ENCODE data around the gene PCP4L1. TPM values are rescaled to one million over a fixed set of nuclear protein-coding genes. Genes with fewer than 3 reads are reported as not detected.
A peak's percentile ranks its signal among the peaks of the same experiment; 100 is the strongest.

Gene PCP4L1
- total and polyA plus RNA-seq, 10 donors = 0.19 to 0.26 (median 0.20) TPM; not detected in 6

- DNase-seq = peak; percentile 94
- H3K4me3 ChIP-seq = peak within 1 kb of the TSS; percentile 42 to 93 (median 68)
- H3K36me3 ChIP-seq = peaks cover 0 to 28% (median 18%) of the 10 kb centered on the region in 6 donors
- peak within 1 kb of the TSS; percentile 50 to 85 (median 71) for H3K27ac ChIP-seq
- no peaks in the 10 kb centered on the region for H3K9me3 ChIP-seq
- WGBS, 5 donors = 5 to 6% (median 5%) methylated on average over 16 of the region's 16 CpGs
- TF ChIP-seq POLR2A (IDR thresholded peaks at IDR 0.05) (no peak), CTCF (IDR thresholded peaks at IDR 0.05 in 8 of 11, conservative IDR thresholded peaks at IDR 0.05 in 3 of 11) (peak; percentile 22 to 75 (median 64)), POLR2AphosphoS5 (IDR thresholded peaks at IDR 0.05) (peak in 2 of 3 donors; percentile 69 to 71)
- H3K4me1 ChIP-seq = peaks cover 22 to 42% (median 30%) of the 10 kb centered on the region in 6 donors
- intact Hi-C loops (cut with DNase I; ENCODE audit: low total_unique reads) = loop anchor here (5.0 kb wide), 2 partner anchors 72 to 147 kb away; no protein-coding TSS in a partner anchor
- peaks cover 0 to 20% (median 0%) of the 10 kb centered on the region in 7 donors for H3K27me3 ChIP-seq (replicated peaks in 1 of 7)
Measured at GRCh38 chr1:161225534-161226319, 32.8 kb upstream of the PCP4L1 start, which contains the start of gene TOMM40L. TOMM40L (plus strand) TSS chr1:161226060; CDS start chr1:161226490, 430 bp downstream.

- Histone ChIP-seq H3K9me3 (no peaks in the 10 kb centered on the region), H3K27me3 (replicated peaks in 1 of 7) (peaks cover 0 to 15% (median 0%) of the 10 kb centered on the region in 7 donors), H3K4me1 (peaks cover 22 to 42% (median 30%) of the 10 kb centered on the region in 6 donors), H3K27ac (peak overlapping the region in 5 of 8 donors; percentile 69 to 85 (median 79)), H3K36me3 (peaks cover 0 to 34% (median 18%) of the 10 kb centered on the region in 6 donors), H3K4me3 (peak overlapping the region; percentile 42 to 93 (median 68))
- intact Hi-C loops (cut with DNase I; ENCODE audit: low total_unique reads) = loop anchor here (5.0 kb wide), 2 partner anchors 71 to 146 kb away; no protein-coding TSS in a partner anchor
- TF ChIP-seq POLR2AphosphoS5 (IDR thresholded peaks at IDR 0.05) = no peak
- TF ChIP-seq CTCF (IDR thresholded peaks at IDR 0.05 in 8 of 11, conservative IDR thresholded peaks at IDR 0.05 in 3 of 11) = peak in 1 of 11 experiments; percentile 3
- WGBS, 5 donors = 4 to 8% (median 8%) methylated on average over 14 to 15 of the region's 15 CpGs
- DNase-seq = peak; percentile 79
Measured at GRCh38 chr1:161226320-161226711, 32.2 kb upstream of the PCP4L1 start.

GRCh38 chr1:161226759-161227158 is 31.8 kb upstream of the PCP4L1 start:
- Histone ChIP-seq H3K27me3 (replicated peaks in 1 of 7) (peaks cover 0 to 11% (median 0%) of the 10 kb centered on the region in 7 donors), H3K36me3 (peaks cover 0 to 34% (median 18%) of the 10 kb centered on the region in 6 donors), H3K4me3 (peak overlapping the region in 7 of 8 donors; percentile 42 to 93 (median 69)), H3K27ac (peak overlapping the region in 3 of 8 donors; percentile 79 to 85 (median 81)), H3K4me1 (peaks cover 22 to 42% (median 30%) of the 10 kb centered on the region in 6 donors), H3K9me3 (no peaks in the 10 kb centered on the region)
- no peak for DNase-seq
- TF ChIP-seq POLR2A (IDR thresholded peaks at IDR 0.05) (no peak), CTCF (IDR thresholded peaks at IDR 0.05 in 8 of 11, conservative IDR thresholded peaks at IDR 0.05 in 3 of 11) (no peak), POLR2AphosphoS5 (IDR thresholded peaks at IDR 0.05) (no peak)
- 52 to 64% (median 59%) methylated on average over 3 of the region's 3 CpGs for WGBS, 5 donors
- intact Hi-C loops (cut with DNase I; ENCODE audit: low total_unique reads) = loop anchor here (5.0 kb wide), 2 partner anchors 71 to 146 kb away; no protein-coding TSS in a partner anchor

All from spleen (tissue), 11 donors.